Measurements from ENCODE around the gene RHOJ.

DNA sequence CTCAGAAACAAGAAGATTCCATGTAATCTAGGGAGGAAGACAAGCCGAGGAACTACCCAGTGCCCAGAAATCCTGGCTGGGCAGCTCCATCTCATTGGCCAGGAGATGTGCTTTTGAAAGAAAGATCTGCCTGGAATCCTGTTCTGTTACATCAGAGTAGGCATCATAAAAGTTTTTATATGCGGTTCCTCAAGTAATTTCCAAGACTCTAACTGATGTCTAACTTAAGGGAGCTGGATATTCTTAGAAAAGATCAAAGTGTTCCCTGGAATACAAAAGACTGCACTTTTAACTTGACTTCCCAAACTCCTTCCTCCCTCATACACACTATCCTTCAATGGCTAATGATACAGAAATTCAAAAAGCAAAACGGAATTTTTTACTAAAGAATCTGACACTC is 16.3 kb downstream of the RHOJ start:
- TF ChIP-seq POLR2A (IDR thresholded peaks at IDR 0.05; ENCODE audit: extremely low read depth, insufficient read length) (no peak), CTCF (IDR thresholded peaks at IDR 0.05; ENCODE audit: low read depth, low read length) (no peak), MYC (IDR thresholded peaks at IDR 0.05; ENCODE audit: low read depth, low read length) (no peak)
